Naive thymus-derived CD8-positive, alpha-beta T cell (primary cell): ENCODE measurements around the gene KIF6. TPM values are rescaled to one million over a fixed set of nuclear protein-coding genes. Genes with fewer than 3 reads are reported as not detected.
"Not testable (repeated sequence)": the region's sequence is repeated elsewhere in the genome, so short reads cannot be mapped to it uniquely, and the experiment has no call there.

Source experiments
- ATAC-seq, 2 donors: fragments of 150-1000 bp; cut with Tn5 transposase in 1 of 2; sonication (Bioruptor Pico), chemical (Tn5 transposase) in 1 of 2; 1 replicate in 1 of 2; 2 replicates in 1 of 2; pipeline ENCODE4 v1.10.0; 2021; ENCODE audit warnings: mild to moderate bottlenecking in 2 of 2, moderate library complexity in 2 of 2
- POLR2A ChIA-PET: fragments of 350-600 bp; sonication (Branson Sonifier 250); formaldehyde crosslinking; loops from one replicate; lab custom pipeline; 2021; ENCODE audit warnings: antibody characterized with exemption; lab: Charles Lee
- DNase-seq, 10 donors: peaks; one replicate each; pipeline versions ENCODE4 v3.0.0 to v3.0.0-alpha.2; 2020 to 2022
- H3K27ac Mint-ChIP-seq, 10 donors: one replicate each; pipeline ENCODE4 v1.8.0; 2020 to 2022; ENCODE audit warnings: mild to moderate bottlenecking in 10 of 10, mixed read lengths in 10 of 10, moderate library complexity in 4 of 10, inconsistent platforms in 1 of 10
- H3K27me3 Mint-ChIP-seq, 5 donors: one replicate each; pipeline ENCODE4 v1.8.0; 2021 to 2022; ENCODE audit warnings: mixed read lengths in 5 of 5
- H3K36me3 Mint-ChIP-seq, 3 donors: one replicate each; pipeline ENCODE4 v1.8.0; 2020 to 2022; ENCODE audit warnings: mixed read lengths in 3 of 3, mild to moderate bottlenecking in 2 of 3, inconsistent platforms in 1 of 3
- H3K4me1 Mint-ChIP-seq, 4 donors: one replicate each; pipeline ENCODE4 v1.8.0; 2021 to 2022; ENCODE audit warnings: mixed read lengths in 4 of 4
- H3K4me3 Mint-ChIP-seq, 10 donors: one replicate each; pipeline ENCODE4 v1.8.0; 2020 to 2022; ENCODE audit warnings: mild to moderate bottlenecking in 10 of 10, mixed read lengths in 10 of 10, moderate library complexity in 6 of 10, inconsistent platforms in 1 of 10
- H3K9me3 Mint-ChIP-seq, 9 donors: one replicate each; pipeline ENCODE4 v1.8.0; 2020 to 2022; ENCODE audit warnings: mixed read lengths in 9 of 9, mild to moderate bottlenecking in 3 of 9, inconsistent platforms in 1 of 9, moderate library complexity in 1 of 9
- polyA plus RNA-seq, 3 donors: library from polyadenylated mRNA; unstranded; fragments of 300-500 nt; fragmentation: Illumina TruSeq; gene quantifications; one replicate each; pipeline ENCODE4 v1.2.3, GENCODE V29; 2021
- total RNA-seq, 8 experiments: library from RNA in 2 of 8; stranded (reverse) in 2 of 8; gene quantifications; one replicate each; pipeline ENCODE4 v1.2.3 and lab custom pipeline; 2021 to 2026

Gene KIF6
- total and polyA plus RNA-seq, 5 experiments from 2014 or later = 0.39 TPM; not detected in 4

DNA sequence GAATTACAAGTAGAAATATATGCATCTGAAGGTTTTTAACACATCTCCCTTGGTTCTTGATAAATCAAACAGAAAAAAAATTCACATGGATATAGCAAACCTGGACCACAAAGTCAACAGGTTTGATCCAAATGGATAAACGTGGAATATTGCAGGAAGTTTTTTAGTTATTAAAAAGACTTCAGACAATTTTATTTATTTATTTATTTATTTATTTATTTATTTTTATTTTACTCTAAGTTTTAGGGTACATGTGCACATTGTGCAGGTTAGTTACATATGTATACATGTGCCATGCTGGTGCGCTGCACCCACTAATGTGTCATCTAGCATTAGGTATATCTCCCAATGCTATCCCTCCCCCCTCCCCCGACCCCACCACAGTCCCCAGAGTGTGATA, 47.9 kb downstream of the KIF6 start:
- ATAC-seq, H3K4me3 Mint-ChIP-seq, H3K4me1 Mint-ChIP-seq, DNase-seq, POLR2A ChIA-PET, H3K27ac Mint-ChIP-seq: not testable (repeated sequence)
- peaks cover 2 to 25% (median 9%) of the 10 kb centered on the region in 5 donors for H3K27me3 Mint-ChIP-seq
- peaks cover 0 to 22% (median 9%) of the 10 kb centered on the region in 9 donors for H3K9me3 Mint-ChIP-seq
- peaks cover 0 to 11% (median 0%) of the 10 kb centered on the region in 3 donors for H3K36me3 Mint-ChIP-seq

DNA sequence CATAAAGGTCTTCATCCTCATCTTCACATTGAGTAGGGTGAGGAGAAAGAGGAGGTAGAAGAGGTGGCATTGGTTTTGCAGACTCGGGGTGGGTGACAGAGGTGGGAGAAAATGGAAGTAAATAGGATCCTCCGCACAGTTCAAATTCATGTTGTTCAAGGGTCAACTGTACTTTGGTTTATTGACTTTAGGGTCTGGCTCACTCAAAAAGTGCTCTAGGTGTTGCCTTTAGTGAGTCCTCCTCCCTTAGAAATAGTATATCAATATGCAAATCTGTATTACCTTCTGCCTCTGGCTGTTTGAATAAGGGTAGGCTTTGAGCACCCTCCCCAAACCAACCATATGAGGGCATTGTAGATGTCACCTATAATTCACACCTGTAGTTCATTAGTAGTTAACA, 54.7 kb downstream of the KIF6 start:
- H3K9me3 Mint-ChIP-seq = peaks cover 0 to 22% (median 7%) of the 10 kb centered on the region in 9 donors
- ATAC-seq (no peak), DNase-seq (no peak)
- H3K27ac Mint-ChIP-seq = no peak overlapping the region
- POLR2A ChIA-PET = no interaction called here
- no peaks in the 10 kb centered on the region for H3K4me1 Mint-ChIP-seq
- H3K27me3 Mint-ChIP-seq = peaks cover 9 to 57% (median 18%) of the 10 kb centered on the region in 5 donors
- no peak overlapping the region for H3K4me3 Mint-ChIP-seq
- peaks cover 0 to 11% (median 0%) of the 10 kb centered on the region in 3 donors for H3K36me3 Mint-ChIP-seq

DNA sequence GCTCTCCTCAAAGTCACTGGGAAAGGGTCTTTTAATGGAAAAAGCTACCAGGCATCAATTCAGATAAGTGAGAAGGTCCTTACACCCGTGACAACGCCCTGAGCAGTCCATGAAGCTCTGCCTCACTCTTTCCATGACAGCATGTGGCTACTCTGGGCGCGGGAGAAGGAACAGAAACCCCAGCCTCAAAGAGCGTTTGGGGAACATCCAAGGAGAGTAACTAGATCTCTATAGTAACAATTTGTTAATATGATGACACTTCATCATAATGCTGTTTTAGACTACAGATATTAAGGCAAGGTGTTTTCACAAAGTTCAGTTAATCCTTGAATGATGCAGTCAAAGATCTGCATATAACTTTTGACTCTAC, 55.2 kb downstream of the KIF6 start:
- H3K36me3 Mint-ChIP-seq = peaks cover 0 to 11% (median 0%) of the 10 kb centered on the region in 3 donors
- DNase-seq = no peak
- H3K27me3 Mint-ChIP-seq = peaks cover 9 to 57% (median 17%) of the 10 kb centered on the region in 5 donors
- ATAC-seq = no peak
- H3K9me3 Mint-ChIP-seq = peaks cover 0 to 21% (median 7%) of the 10 kb centered on the region in 9 donors
- no peak overlapping the region for H3K27ac Mint-ChIP-seq
- H3K4me1 Mint-ChIP-seq = no peaks in the 10 kb centered on the region
- H3K4me3 Mint-ChIP-seq = no peak overlapping the region
- POLR2A ChIA-PET = no interaction called here

DNA sequence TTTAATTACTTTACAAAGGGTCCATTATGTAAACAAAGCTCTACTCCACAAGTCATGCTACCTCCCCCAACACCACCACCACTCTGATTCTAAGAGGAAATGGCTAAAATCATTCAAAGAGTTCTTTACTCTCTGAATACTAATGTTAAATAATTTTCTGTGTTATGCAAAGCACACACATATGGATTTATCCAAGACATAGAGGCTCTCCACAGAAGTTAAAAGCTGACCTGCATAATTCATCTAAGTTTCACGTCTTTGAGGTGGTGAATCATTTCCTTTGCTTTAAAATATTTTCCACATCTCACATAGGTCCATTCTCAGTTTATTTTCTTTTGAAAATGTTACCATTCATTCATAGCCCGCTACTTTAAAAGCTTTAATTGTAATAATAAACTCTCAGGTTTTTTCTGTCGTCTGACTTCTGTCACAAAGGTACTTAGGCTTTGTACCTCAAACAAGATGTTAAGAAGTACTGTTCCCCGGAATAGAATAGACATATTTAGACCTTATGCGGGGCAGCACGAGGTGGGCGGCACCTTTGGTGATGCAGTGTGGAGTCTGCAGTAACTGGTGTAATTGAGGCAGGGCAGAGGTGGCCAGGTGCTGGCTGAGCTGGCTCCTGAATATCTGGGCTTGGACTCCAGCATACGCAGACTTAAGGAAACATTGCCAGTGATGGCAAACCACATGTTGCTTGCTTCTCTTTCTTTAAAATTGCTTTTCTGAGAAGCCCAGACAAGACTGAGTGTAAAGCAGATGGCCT, 55.8 kb downstream of the KIF6 start:
- peaks cover 0 to 11% (median 0%) of the 10 kb centered on the region in 3 donors for H3K36me3 Mint-ChIP-seq
- peaks cover 0 to 15% (median 7%) of the 10 kb centered on the region in 9 donors for H3K9me3 Mint-ChIP-seq
- peaks cover 9 to 56% (median 14%) of the 10 kb centered on the region in 5 donors for H3K27me3 Mint-ChIP-seq
- no peaks in the 10 kb centered on the region for H3K4me1 Mint-ChIP-seq
- DNase-seq (no peak), ATAC-seq (no peak)
- POLR2A ChIA-PET = no interaction called here
- no peak overlapping the region for H3K4me3 Mint-ChIP-seq
- no peak overlapping the region for H3K27ac Mint-ChIP-seq

DNA sequence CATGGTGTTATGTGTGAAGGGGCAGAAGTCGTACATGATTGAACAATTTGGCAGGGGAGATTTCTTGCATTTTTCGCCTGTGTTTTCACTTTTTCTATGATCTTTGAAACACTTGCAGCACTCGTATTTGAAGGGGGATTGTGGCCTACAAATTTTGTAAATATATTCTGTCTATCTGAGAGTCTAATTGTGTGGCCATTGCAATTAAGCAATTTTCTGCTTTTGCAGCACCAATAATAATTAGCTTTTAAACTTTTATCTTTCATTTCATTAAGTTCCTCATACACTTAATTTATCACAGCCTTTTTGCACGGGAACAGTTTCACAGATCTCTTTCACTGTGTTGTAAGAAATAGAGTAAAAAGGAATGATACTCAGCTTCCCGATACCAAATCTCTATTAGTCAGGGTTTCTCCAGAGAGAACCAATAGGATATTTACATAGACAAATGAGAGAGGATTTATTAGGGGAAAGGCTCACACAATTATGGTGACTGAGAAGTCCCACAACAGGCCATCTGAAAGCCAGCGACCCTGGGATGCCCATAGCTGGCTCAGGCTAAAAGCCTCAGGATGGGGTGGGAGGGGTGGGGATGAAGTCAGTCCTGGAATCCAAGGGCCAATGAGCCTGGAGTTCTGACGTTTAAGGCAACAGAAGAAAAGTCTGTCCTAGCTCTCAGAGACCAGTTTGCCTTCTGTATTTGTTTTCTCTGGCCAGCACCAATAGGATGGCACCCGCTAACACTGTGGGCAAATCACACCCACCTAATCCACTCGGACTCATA, 58.3 kb downstream of the KIF6 start:
- H3K9me3 Mint-ChIP-seq = peaks cover 0 to 2% (median 0%) of the 10 kb centered on the region in 9 donors
- peaks cover 9 to 51% (median 16%) of the 10 kb centered on the region in 5 donors for H3K27me3 Mint-ChIP-seq
- no peak overlapping the region for H3K4me3 Mint-ChIP-seq
- no peaks in the 10 kb centered on the region for H3K36me3 Mint-ChIP-seq
- no peak overlapping the region for H3K27ac Mint-ChIP-seq
- POLR2A ChIA-PET = no interaction called here
- no peak for ATAC-seq
- DNase-seq = no peak
- H3K4me1 Mint-ChIP-seq = no peaks in the 10 kb centered on the region

DNA sequence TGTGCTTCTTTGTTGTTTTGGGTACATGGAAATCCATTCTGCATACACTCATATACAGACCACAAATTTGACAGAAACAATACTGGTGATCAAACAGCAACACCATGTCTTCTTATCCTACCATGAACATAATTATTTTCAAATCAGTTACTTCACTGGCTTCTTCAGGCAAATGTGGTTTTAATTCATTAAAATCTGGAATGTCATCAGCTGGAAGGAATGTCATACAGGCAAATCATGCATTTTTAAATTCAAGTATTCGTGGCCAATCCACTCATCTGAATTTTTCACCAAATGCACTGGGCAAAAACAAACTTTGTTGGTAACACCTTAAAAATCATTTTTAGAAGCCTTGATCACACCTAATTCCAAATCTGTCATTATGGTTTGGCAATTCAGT, 59.3 kb downstream of the KIF6 start:
- Mint-ChIP-seq H3K36me3 (no peaks in the 10 kb centered on the region), H3K27me3 (peaks cover 9 to 42% (median 18%) of the 10 kb centered on the region in 5 donors), H3K27ac (no peak overlapping the region), H3K9me3 (no peaks in the 10 kb centered on the region), H3K4me1 (no peaks in the 10 kb centered on the region), H3K4me3 (no peak overlapping the region)
- ATAC-seq (no peak), DNase-seq (no peak)
- POLR2A ChIA-PET = no interaction called here

DNA sequence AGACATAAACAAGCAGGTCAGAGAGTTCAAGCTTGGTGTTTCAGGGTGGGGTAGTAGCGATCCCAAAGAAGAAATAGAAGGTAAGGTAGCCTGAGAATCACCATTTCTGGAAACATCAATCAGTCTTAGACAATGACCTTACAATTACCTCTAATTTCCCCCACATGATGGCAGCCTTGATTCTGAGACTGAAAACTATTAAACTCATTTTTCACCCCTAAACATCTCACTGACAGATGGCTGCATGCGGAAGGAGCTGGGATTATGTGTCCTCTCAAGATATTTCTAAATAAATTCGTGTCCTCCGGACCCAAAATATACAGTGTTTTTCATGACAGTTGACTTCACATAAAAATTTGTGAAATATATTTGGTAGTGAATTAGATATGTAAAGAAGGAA, 61.0 kb downstream of the KIF6 start:
- peaks cover 0 to 4% (median 0%) of the 10 kb centered on the region in 9 donors for H3K9me3 Mint-ChIP-seq
- H3K36me3 Mint-ChIP-seq = no peaks in the 10 kb centered on the region
- peaks cover 8 to 32% (median 18%) of the 10 kb centered on the region in 5 donors for H3K27me3 Mint-ChIP-seq
- ATAC-seq (no peak), DNase-seq (no peak)
- H3K27ac Mint-ChIP-seq = no peak overlapping the region
- no peak overlapping the region for H3K4me3 Mint-ChIP-seq
- no peaks in the 10 kb centered on the region for H3K4me1 Mint-ChIP-seq
- POLR2A ChIA-PET = no interaction called here

DNA sequence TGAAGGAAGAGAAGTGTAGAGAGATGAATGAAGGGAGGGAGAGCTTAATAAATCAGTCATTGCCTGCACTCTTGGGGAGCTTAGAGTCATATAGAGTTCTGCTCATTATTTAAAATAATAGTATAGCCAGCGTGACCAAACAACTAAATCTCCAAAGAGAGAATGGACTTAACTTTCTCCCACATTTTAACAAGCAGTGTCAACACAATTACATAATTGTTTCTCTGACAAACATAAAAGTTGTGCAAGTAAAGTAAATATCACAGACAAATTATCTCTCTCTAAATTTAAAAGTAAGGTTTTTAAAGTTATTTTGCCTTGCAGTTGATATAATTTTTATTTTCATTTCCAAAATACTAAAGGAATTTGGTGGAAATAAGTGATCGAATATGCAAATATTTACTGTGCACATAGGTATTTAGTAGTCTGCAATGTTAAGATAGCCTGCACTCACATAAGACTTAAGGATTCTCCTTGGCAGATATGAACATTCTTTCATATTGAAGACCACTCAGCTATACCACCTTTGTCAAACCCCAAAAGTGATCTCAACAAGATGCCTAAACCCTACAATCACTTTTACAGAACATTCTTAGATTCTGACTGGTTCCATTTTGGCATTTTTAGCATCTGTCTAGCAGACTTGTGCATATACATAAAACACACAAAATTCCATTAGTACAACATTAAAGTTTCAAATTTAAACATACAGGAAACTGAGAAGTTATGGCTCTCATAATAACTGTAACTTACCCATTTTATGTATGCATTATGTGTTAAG, 67.7 kb downstream of the KIF6 start:
- DNase-seq (no peak), ATAC-seq (no peak)
- Mint-ChIP-seq H3K4me3 (no peak overlapping the region), H3K4me1 (no peaks in the 10 kb centered on the region), H3K27me3 (peaks cover 0 to 12% (median 7%) of the 10 kb centered on the region in 5 donors), H3K27ac (no peak overlapping the region), H3K36me3 (no peaks in the 10 kb centered on the region), H3K9me3 (peaks cover 0 to 4% (median 0%) of the 10 kb centered on the region in 9 donors)
- POLR2A ChIA-PET = no interaction called here

DNA sequence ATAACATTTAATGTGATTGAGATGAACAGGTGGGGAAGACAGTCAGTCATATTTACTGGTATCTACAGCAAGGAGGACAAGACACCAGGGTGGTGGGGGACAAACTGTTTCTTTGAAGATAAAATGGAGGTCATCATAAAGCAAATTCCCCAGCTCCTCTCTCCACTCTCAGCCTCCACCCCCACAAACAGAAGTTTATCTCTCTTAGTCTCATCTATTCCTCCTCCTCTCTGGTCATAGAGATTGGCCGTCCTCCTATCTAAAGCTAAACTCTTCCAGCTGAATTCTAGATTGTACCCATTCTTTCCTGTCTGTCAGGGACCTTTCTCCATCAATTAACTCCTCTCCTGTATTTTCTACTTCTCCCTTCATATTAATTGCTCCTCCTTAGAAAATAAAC, 71.1 kb downstream of the KIF6 start:
- Mint-ChIP-seq H3K4me1 (no peaks in the 10 kb centered on the region), H3K27me3 (peaks cover 5 to 24% (median 11%) of the 10 kb centered on the region in 5 donors), H3K4me3 (no peak overlapping the region), H3K27ac (no peak overlapping the region), H3K9me3 (no peaks in the 10 kb centered on the region), H3K36me3 (no peaks in the 10 kb centered on the region)
- POLR2A ChIA-PET = no interaction called here
- ATAC-seq = no peak
- DNase-seq = no peak

DNA sequence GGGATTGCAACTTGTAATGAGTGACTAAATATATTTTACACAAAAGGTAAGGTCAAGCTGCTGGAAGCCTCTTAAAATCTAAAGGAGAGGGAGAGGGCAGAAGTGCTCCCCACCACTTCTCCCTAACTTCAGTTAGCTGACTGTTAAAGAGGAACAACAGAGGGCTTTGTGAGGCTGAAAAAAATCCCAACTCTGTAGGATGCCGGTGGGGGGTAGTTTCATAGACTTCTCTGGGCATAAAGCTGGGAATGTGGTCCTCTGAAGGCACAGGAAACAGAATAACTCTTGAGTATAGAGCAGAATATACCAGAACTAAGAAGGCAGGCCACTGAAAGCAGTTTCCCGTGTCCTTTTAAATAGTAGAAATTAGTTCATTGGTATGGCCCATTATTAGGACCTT, 71.6 kb downstream of the KIF6 start:
- H3K4me3 Mint-ChIP-seq = no peak overlapping the region
- DNase-seq (no peak), ATAC-seq (no peak)
- no peaks in the 10 kb centered on the region for H3K36me3 Mint-ChIP-seq
- H3K4me1 Mint-ChIP-seq = no peaks in the 10 kb centered on the region
- H3K27ac Mint-ChIP-seq = no peak overlapping the region
- POLR2A ChIA-PET = no interaction called here
- H3K9me3 Mint-ChIP-seq = no peaks in the 10 kb centered on the region
- H3K27me3 Mint-ChIP-seq = peaks cover 5 to 25% (median 11%) of the 10 kb centered on the region in 5 donors

DNA sequence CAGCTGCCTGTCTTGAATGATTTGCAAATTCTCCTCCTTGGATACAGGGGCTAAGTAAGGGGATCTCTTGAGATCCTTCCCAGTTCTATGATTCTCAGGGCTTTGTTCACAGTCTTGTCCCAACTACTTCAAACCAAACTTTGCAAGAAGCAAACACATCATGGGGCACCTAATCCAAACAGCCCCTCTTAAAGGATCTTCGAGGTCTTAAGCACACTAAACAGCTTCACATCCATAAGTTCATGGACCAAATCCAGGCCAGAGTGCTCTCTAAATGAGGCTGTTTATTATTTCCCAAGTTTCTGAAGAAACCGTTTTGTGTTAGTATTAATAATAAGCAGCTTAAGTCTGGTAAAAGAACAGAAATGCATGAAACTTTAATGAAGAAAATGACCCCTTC, 75.2 kb downstream of the KIF6 start:
- no peaks in the 10 kb centered on the region for H3K9me3 Mint-ChIP-seq
- DNase-seq (no peak), ATAC-seq (no peak)
- H3K27ac Mint-ChIP-seq = no peak overlapping the region
- H3K4me3 Mint-ChIP-seq = no peak overlapping the region
- no peaks in the 10 kb centered on the region for H3K36me3 Mint-ChIP-seq
- POLR2A ChIA-PET = no interaction called here
- no peaks in the 10 kb centered on the region for H3K4me1 Mint-ChIP-seq
- peaks cover 4 to 18% (median 5%) of the 10 kb centered on the region in 5 donors for H3K27me3 Mint-ChIP-seq

DNA sequence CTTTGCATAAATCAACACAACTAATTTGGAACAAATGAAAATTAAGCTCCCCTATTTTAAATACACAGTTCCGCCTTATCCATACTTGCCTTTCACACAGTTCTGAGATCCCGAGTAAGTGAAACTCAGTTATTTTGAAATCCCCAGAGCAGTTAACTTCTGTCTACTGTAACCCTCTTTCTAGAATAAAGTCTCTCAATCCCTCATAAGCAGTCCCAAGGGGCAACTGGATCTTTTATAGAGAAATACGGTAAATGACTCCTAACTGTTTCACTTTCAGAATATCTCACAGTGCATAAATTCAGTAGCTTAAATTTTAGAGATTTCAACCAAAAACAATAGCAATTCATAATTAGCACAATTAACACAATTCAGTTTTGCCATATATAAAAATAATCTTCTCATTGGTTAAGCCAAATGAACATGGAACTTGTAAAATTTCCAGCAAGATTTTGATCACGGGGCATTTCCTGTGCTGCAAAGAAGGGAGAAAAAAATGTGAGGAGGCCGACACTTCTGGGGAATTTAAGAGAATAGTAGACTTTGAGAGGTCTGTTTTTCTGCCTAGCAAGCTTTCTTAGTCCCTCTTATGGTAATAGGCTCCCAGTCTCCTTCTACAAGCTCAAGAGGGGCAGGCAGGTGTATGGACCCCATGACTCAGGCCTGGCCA, 78.3 kb downstream of the KIF6 start:
- Mint-ChIP-seq H3K27ac (no peak overlapping the region), H3K27me3 (peaks cover 4 to 41% (median 11%) of the 10 kb centered on the region in 5 donors), H3K4me3 (no peak overlapping the region), H3K4me1 (no peaks in the 10 kb centered on the region), H3K36me3 (no peaks in the 10 kb centered on the region), H3K9me3 (peaks cover 0 to 5% (median 0%) of the 10 kb centered on the region in 9 donors)
- no peak for ATAC-seq
- DNase-seq = no peak
- POLR2A ChIA-PET = no interaction called here
